Immature natural killer cell (primary cell): ENCODE results near the gene FOLR3. TPM values are rescaled to one million over a fixed set of nuclear protein-coding genes. Genes with fewer than 3 reads are reported as not detected.
"Not testable (repeated sequence)": the region's sequence is repeated elsewhere in the genome, so short reads cannot be mapped to it uniquely, and the experiment has no call there.

ENCODE experiments used
- DNase-seq, 3 donors: peaks; one replicate each; pipeline ENCODE4 v3.0.0; 2022; ENCODE audit warnings: mixed read lengths in 1 of 3
- H3K27ac Mint-ChIP-seq, 6 donors: one replicate each; pipeline ENCODE4 v1.8.0; 2020; ENCODE audit warnings: mixed read lengths in 6 of 6, mild to moderate bottlenecking in 5 of 6, inconsistent platforms in 4 of 6, moderate library complexity in 3 of 6
- H3K27me3 Mint-ChIP-seq, 3 donors: one replicate each; pipeline ENCODE4 v1.8.0; 2020 to 2021; ENCODE audit warnings: low read depth in 3 of 3, mild to moderate bottlenecking in 3 of 3, mixed read lengths in 3 of 3, moderate library complexity in 3 of 3, inconsistent platforms in 1 of 3
- H3K36me3 Mint-ChIP-seq, 3 donors: one replicate each; pipeline ENCODE4 v1.8.0; 2020; ENCODE audit warnings: mixed read lengths in 3 of 3, inconsistent platforms in 2 of 3, mild to moderate bottlenecking in 2 of 3
- H3K4me1 Mint-ChIP-seq, 2 donors: one replicate each; pipeline ENCODE4 v1.8.0; 2020; ENCODE audit warnings: inconsistent platforms in 2 of 2, mild to moderate bottlenecking in 2 of 2, mixed read lengths in 2 of 2, moderate library complexity in 1 of 2
- H3K4me3 Mint-ChIP-seq, 5 donors: one replicate each; pipeline ENCODE4 v1.8.0; 2020; ENCODE audit warnings: mild to moderate bottlenecking in 5 of 5, mixed read lengths in 5 of 5, inconsistent platforms in 3 of 5, moderate library complexity in 3 of 5
- H3K9me3 Mint-ChIP-seq, 6 donors: one replicate each; pipeline ENCODE4 v1.8.0; 2020; ENCODE audit warnings: mild to moderate bottlenecking in 6 of 6, mixed read lengths in 6 of 6, inconsistent platforms in 4 of 6, moderate library complexity in 3 of 6
- polyA plus RNA-seq, 3 donors: library from polyadenylated mRNA; unstranded; fragments of 300-500 nt; fragmentation: Illumina TruSeq; gene quantifications; one replicate each; pipeline ENCODE4 v1.2.3, GENCODE V29; 2021

Gene FOLR3
- under 1 TPM in 1 of 3 donors, not detected in 2; 0.28 TPM for polyA plus RNA-seq

DNA sequence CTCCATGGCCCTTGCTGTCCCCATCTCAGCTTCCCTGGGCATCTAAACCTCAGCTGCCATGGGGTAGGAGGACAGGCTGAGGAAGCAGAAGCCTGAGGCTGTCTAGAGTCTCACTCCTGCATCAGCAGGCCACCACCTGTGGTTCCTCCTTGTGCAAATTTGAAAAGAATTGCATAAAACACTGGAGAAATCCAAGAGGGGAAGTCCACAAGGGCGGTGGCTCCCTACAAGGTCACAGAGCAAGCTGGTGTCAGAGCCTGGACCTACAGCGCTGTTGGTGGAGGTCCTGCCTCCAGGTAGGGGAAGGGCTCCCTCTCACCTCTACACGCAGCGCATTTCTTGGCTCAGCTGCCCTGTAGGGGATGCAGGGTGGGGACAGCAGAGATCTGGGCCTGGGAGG, at the start of gene FOLR3:
Gene FOLR3, plus strand, starts transcription at position 253 of the 400 bp plus-strand sequence. CDS start 228 bp downstream, outside the sequence.
- H3K27me3 Mint-ChIP-seq, H3K4me3 Mint-ChIP-seq, H3K9me3 Mint-ChIP-seq, H3K27ac Mint-ChIP-seq, DNase-seq, H3K4me1 Mint-ChIP-seq, H3K36me3 Mint-ChIP-seq: not testable (repeated sequence)

DNA sequence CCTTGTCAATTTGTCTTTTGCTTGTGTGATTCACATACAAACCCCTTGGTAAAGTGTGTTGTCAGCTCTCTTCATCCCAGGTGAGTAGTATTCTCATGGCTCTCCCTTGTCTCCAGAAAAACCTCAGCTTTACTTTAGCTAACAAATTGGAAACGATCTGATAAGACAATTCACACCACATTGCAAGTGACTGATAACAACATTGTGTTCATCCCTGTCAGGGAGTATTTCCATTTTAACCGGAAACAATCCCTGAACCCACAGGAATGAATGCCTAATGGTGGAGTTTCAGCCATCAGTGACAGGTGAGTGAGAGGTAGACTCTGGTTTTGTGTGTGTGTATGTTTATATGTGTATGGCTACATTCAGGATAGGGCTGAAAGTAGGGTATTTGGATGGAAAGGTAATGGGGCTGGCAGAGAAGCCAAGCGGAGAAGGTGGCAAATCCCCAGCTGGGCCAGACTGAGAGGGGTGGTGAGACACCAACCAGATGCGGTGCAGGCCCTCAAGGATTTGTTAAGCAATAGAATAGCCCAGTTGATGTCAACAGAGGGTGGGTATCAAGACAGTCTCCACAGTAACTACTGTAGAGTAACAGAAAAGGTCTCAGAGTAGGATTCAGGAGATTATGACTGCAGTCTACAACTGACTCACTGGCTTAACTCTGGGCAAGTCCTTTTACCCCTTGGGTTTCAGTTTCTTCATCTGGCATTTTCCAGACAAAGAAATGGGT, 47.3 kb upstream of the FOLR3 start:
- Mint-ChIP-seq H3K4me1 (peaks cover 3 to 12% of the 10 kb centered on the region in 2 donors), H3K27ac (peak overlapping the region in 3 of 6 donors; percentile 3 to 19 (median 18)), H3K9me3 (no peaks in the 10 kb centered on the region), H3K4me3 (no peak overlapping the region), H3K27me3 (peaks cover 0 to 3% (median 0%) of the 10 kb centered on the region in 3 donors), H3K36me3 (peaks cover 0 to 8% (median 7%) of the 10 kb centered on the region in 3 donors)
- DNase-seq = no peak

DNA sequence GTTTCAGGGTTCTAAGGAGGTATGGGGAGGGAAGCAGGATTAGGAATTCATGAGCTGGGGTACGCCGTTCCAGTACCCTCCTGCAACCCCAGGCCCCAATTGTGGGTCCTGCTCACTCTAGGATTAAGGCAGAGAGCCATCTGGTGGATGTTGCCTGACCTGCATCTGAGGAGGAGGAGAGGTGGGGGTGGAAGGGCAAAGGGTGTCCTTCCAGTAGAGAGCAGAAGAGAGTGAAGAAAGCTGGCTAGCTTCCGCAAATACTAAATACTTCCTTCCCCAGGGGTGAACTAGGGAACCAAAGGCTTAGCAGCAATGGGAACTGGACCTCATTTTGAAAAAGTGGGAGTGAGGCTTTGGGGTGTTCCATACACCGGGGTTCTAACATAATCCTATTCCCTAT, 44.2 kb upstream of the FOLR3 start:
- Mint-ChIP-seq H3K27me3 (no peaks in the 10 kb centered on the region), H3K4me1 (peaks cover 3 to 12% of the 10 kb centered on the region in 2 donors), H3K9me3 (no peaks in the 10 kb centered on the region), H3K27ac (peak overlapping the region in 4 of 6 donors; percentile 35 to 69 (median 54)), H3K4me3 (no peak overlapping the region), H3K36me3 (peaks cover 0 to 8% (median 7%) of the 10 kb centered on the region in 3 donors)
- DNase-seq = peak; percentile 47 to 63 (median 59)

DNA sequence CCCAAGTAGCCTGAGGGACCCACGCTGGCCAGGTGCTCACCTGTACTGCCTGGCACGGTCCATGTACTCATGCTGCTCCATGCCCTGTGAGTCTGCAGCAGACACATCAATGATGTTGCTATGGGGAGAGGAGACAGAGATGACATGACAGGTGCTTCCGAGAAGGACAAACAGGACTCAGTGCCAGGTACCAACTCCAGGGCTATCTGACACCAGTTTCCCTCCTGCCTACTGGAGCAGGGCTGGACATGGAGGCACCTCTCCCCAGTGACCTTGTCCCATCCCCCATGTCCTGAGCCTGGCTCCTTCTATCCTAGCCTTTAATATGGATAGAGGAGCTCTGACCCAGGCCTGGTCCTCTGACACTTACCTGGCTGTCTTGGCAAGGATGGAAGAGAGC, 36.8 kb upstream of the FOLR3 start:
- H3K27ac Mint-ChIP-seq = no peak overlapping the region

DNA sequence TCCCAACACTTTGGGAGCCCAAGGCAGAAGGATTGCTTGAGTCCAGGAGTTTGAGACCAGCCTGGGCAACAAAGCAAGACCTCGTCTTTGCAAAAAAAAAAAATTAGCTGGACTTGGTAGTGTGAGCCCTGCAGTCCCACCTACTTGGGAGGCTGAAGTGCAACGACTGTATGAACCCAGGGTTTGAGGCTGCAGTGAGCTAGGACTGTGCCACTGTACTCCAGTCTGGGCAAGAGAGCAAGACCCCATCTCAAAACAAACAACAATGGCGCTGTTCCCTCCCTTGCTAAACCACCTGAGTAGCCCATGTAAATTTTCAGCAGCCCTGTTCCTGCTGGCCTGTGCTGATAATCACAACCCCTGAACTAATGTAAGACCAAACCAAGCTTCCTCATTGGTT, 35.5 kb upstream of the FOLR3 start:
- peaks cover 42 to 47% of the 10 kb centered on the region in 2 donors for H3K4me1 Mint-ChIP-seq
- H3K27me3 Mint-ChIP-seq = peaks cover 4 to 21% (median 12%) of the 10 kb centered on the region in 3 donors
- no peak for DNase-seq
- H3K4me3 Mint-ChIP-seq = no peak overlapping the region
- H3K9me3 Mint-ChIP-seq = no peaks in the 10 kb centered on the region
- peaks cover 0 to 14% (median 0%) of the 10 kb centered on the region in 3 donors for H3K36me3 Mint-ChIP-seq
- H3K27ac Mint-ChIP-seq = peak overlapping the region in 2 of 6 donors; percentile 43 to 89

More for the DNA sequence above, 36.8 kb upstream of the FOLR3 start:
- no peaks in the 10 kb centered on the region for H3K9me3 Mint-ChIP-seq
- peaks cover 32 to 37% of the 10 kb centered on the region in 2 donors for H3K4me1 Mint-ChIP-seq
- peaks cover 4 to 17% (median 9%) of the 10 kb centered on the region in 3 donors for H3K27me3 Mint-ChIP-seq
- DNase-seq = no peak
- peaks cover 0 to 14% (median 0%) of the 10 kb centered on the region in 3 donors for H3K36me3 Mint-ChIP-seq
- H3K4me3 Mint-ChIP-seq = no peak overlapping the region

DNA sequence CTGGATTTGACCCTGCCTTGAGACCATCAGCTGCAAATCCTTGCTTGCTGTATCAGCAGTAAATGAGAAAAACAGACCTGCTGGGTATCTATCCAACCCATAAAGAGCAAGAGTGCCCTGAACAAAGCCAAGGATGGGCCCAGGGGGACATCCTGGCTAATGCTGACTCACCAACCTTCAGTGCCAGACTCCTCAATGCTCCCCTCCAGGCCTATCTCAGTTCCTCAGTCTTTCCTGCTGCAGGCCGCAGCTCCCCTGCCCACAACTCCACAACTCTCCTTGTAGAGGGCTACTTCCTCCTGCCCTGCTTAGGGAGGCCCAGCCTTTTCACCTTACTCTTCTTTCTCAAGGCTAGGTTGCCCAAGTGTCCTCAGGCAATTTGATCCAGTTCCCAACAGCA, 35.1 kb upstream of the FOLR3 start:
- Mint-ChIP-seq H3K9me3 (no peaks in the 10 kb centered on the region), H3K36me3 (peaks cover 0 to 14% (median 0%) of the 10 kb centered on the region in 3 donors), H3K27ac (peak overlapping the region; percentile 43 to 96 (median 77)), H3K4me1 (peaks cover 42 to 47% of the 10 kb centered on the region in 2 donors), H3K27me3 (peaks cover 4 to 21% (median 12%) of the 10 kb centered on the region in 3 donors), H3K4me3 (peak overlapping the region in 1 of 5 donors; percentile 12)
- DNase-seq = no peak

DNA sequence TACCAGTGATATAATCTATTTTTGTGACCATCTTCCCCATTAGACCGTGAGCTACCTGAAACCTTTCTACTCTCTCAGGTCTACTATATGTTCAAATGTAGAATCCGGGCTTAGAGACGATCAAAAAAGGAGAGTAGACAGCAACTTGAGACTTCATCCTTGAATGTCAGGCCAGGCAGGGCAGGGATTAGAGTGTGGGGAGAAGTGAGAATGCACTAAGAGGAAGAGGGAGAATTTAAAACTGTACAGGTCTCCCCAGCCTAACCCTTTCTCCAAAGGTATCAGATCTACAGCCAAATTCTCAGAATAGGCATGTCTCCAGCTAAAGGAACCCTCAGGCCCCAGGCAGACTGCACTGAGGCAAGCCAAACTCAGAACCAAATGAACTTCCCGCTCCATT, 33.4 kb upstream of the FOLR3 start:
- Mint-ChIP-seq H3K27me3 (peaks cover 4 to 21% (median 12%) of the 10 kb centered on the region in 3 donors), H3K9me3 (no peaks in the 10 kb centered on the region), H3K4me1 (peaks cover 42 to 47% of the 10 kb centered on the region in 2 donors), H3K27ac (peak overlapping the region; percentile 89 to 97 (median 96)), H3K4me3 (peak overlapping the region; percentile 90 to 98 (median 93)), H3K36me3 (peaks cover 0 to 11% (median 2%) of the 10 kb centered on the region in 3 donors)
- no peak for DNase-seq

DNA sequence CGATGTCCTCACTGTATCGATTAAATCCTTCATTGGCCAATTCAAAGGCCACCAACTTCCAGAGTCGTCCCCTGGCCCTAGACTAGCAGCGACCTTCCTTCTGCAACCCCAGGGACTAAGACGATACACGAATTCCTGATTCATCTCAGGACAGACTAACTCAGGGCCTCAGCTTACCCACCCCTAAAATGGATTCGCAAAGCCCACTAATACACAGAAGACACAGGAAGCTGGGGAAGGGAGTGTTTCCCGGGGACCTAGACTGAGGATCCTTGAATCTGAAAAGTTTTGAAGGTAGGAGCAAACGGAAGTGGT, 32.9 kb upstream of the FOLR3 start:
- Mint-ChIP-seq H3K36me3 (peaks cover 0 to 15% (median 5%) of the 10 kb centered on the region in 3 donors), H3K27ac (peak overlapping the region; percentile 89 to 97 (median 96)), H3K4me3 (peak overlapping the region; percentile 90 to 98 (median 93)), H3K27me3 (peaks cover 4 to 21% (median 12%) of the 10 kb centered on the region in 3 donors), H3K9me3 (no peaks in the 10 kb centered on the region), H3K4me1 (peaks cover 44 to 47% of the 10 kb centered on the region in 2 donors)
- no peak for DNase-seq

DNA sequence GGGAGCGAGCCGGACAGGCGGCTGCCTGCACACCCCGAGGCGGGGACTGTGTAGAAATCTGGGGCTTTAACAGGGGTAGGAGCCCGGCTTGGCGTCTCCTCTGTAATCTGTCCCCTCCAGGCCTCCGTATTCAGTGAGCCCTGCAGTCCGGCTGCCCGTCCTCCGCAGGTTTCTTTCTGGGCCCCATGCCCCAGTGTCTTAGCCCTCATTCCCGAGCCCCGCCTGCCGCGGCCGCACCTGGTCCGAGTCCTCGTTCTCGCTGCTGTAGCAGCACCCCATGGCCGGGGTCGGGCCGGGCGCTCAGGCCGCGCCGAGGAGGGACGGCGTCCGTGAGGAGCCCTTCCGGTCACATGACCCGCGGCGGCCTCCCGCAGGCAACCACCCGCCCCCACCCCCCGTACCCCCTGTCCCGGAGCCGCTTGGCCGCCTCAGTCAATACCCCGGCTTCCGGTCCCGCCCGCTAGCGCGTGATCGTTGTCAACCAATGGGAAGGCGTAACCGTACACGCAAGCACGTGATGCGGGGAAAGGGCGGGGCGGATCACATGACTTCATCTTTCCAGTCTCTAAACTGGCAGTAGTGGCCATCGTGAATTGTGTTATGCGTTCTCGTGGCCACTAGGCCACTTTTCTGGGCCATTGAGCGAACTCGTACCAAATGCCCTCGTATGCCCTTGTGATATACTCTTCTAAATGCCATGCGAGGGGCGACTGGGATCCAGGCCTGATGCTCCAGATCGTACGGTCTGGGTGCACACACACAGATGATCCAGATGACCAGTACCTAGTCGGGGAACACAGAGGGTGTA, 32.4 kb upstream of the FOLR3 start, which contains the start of gene LAMTOR1:
Gene LAMTOR1, minus strand, starts transcription at position 352 of the 808 bp plus-strand sequence. Its CDS starts 73 bp downstream, at position 279.
- H3K9me3 Mint-ChIP-seq = no peaks in the 10 kb centered on the region
- peak within 1 kb of the TSS; percentile 89 to 97 (median 96) for H3K27ac Mint-ChIP-seq
- H3K36me3 Mint-ChIP-seq = peaks cover 0 to 10% (median 5%) of the 10 kb centered on the region in 3 donors
- H3K4me3 Mint-ChIP-seq = peak within 1 kb of the TSS; percentile 90 to 98 (median 93)
- peak; percentile 96 to 98 (median 97) for DNase-seq
- H3K4me1 Mint-ChIP-seq = peaks cover 44 to 47% of the 10 kb centered on the region in 2 donors
- peaks cover 4 to 21% (median 12%) of the 10 kb centered on the region in 3 donors for H3K27me3 Mint-ChIP-seq

DNA sequence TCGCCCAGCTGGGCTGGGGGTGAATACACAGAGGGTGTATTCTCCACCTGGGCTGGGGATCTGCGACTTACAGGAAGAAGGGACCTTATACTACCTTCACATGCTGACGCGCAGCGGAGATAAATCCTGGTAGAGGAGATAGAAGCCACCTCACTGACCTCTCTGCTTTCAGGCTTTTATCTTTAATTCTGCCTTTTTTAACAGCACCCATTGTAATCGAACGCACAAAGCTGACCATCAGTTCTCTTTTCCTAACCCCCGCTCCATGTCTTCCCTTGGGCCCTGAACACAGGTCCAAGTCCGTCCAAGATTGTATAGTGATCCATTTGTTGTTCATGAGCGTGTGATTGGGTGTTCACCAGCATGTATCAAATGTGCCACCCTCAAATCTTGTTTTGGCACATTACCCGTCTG, 31.8 kb upstream of the FOLR3 start:
- Mint-ChIP-seq H3K4me3 (peak overlapping the region; percentile 90 to 98 (median 93)), H3K27me3 (peaks cover 4 to 21% (median 12%) of the 10 kb centered on the region in 3 donors), H3K9me3 (no peaks in the 10 kb centered on the region), H3K36me3 (peaks cover 0 to 6% (median 5%) of the 10 kb centered on the region in 3 donors), H3K4me1 (peaks cover 44 to 47% of the 10 kb centered on the region in 2 donors), H3K27ac (peak overlapping the region; percentile 89 to 97 (median 96))
- DNase-seq = no peak

DNA sequence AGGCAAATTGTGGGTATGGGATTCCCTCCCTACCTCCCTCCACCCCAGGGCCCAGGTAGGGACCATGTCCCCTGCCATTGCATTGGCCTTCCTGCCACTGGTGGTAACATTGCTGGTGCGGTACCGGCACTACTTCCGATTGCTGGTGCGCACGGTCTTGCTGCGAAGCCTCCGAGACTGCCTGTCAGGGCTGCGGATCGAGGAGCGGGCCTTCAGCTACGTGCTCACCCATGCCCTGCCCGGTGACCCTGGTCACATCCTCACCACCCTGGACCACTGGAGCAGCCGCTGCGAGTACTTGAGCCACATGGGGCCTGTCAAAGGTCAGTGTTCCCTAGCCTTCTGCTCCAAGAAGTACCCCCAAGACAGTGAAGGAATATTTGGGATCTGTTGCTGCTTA, 29.6 kb upstream of the FOLR3 start, which contains the start of gene TOMT:
Gene TOMT, plus strand, starts transcription at position 37 of the 400 bp plus-strand sequence. Its CDS starts 28 bp downstream, at position 65.
- Mint-ChIP-seq H3K27ac (peak within 1 kb of the TSS in 5 of 6 donors; percentile 23 to 71 (median 66)), H3K36me3 (peaks cover 4 to 10% (median 10%) of the 10 kb centered on the region in 3 donors), H3K4me1 (peaks cover 38 to 39% of the 10 kb centered on the region in 2 donors), H3K4me3 (peak within 1 kb of the TSS in 1 of 5 donors; percentile 37), H3K27me3 (peaks cover 4 to 21% (median 10%) of the 10 kb centered on the region in 3 donors), H3K9me3 (no peaks in the 10 kb centered on the region)
- DNase-seq = no peak

DNA sequence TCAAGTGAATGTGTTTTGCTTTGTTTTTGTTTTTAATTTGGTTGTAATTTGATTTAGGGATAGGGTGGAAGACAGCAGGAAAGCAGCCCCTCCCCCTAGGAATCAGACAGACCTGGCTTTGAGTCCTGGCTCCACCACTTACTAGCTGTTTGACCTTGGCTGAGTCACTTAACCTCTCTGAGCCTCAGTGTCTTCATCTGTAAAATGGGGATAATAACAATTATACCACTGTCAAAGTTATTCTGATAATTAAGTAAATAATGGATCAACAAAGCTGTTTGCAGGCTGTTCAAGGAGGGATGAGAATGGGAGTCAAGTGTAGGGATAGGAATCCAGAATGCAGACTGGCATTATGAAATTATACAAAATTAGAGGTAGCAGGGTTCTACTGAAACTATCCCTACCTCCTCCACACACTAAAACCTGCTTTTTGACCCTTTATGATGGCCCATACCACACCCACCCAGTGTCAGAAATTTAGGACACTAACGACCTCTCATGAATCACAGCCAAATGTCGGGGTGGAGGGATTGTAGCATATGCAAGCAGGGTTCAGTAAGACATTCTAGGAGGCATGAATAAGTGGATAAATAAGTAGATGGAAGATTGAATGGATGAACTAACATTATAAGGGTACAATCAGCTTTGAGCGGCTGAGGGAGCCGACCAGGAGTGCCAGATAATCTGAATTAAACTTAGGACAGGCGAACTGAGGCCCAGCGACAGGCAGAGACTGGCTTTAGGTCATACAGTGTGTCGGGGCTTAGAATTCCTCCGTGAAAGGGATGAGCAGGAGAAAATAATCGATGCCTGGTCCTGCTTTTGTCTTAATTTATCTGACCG, 24.0 kb upstream of the FOLR3 start:
- H3K27me3 Mint-ChIP-seq = peaks cover 8 to 12% (median 10%) of the 10 kb centered on the region in 3 donors
- DNase-seq = no peak
- H3K36me3 Mint-ChIP-seq = peaks cover 4 to 22% (median 10%) of the 10 kb centered on the region in 3 donors
- H3K4me3 Mint-ChIP-seq = peak overlapping the region; percentile 91 to 99 (median 96)
- peak overlapping the region; percentile 93 to 98 (median 97) for H3K27ac Mint-ChIP-seq
- H3K4me1 Mint-ChIP-seq = peaks cover 26 to 29% of the 10 kb centered on the region in 2 donors
- no peaks in the 10 kb centered on the region for H3K9me3 Mint-ChIP-seq
